Measurements from ENCODE around the gene DTHD1.

GRCh38 chr4:36286481-36286871, 5.1 kb downstream of the DTHD1 start:
- TF ChIP-seq EGR1 (IDR thresholded peaks at IDR 0.05; ENCODE audit: low read depth) = no peak
- no peak for TF ChIP-seq POLR2A (IDR thresholded peaks at IDR 0.05; ENCODE audit: borderline replicate concordance, extremely low read depth, insufficient read depth, insufficient read length)
- no peak for TF ChIP-seq CTCF (IDR thresholded peaks at IDR 0.05 in 2 of 3, conservative IDR thresholded peaks at IDR 0.05 in 1 of 3; ENCODE audit: borderline replicate concordance in 1 of 3, insufficient read depth in 1 of 3, low read depth in 2 of 3, low read length in 2 of 3)
- no peak for TF ChIP-seq EZH2 (IDR thresholded peaks at IDR 0.05)
- TF ChIP-seq, protein P1, sequence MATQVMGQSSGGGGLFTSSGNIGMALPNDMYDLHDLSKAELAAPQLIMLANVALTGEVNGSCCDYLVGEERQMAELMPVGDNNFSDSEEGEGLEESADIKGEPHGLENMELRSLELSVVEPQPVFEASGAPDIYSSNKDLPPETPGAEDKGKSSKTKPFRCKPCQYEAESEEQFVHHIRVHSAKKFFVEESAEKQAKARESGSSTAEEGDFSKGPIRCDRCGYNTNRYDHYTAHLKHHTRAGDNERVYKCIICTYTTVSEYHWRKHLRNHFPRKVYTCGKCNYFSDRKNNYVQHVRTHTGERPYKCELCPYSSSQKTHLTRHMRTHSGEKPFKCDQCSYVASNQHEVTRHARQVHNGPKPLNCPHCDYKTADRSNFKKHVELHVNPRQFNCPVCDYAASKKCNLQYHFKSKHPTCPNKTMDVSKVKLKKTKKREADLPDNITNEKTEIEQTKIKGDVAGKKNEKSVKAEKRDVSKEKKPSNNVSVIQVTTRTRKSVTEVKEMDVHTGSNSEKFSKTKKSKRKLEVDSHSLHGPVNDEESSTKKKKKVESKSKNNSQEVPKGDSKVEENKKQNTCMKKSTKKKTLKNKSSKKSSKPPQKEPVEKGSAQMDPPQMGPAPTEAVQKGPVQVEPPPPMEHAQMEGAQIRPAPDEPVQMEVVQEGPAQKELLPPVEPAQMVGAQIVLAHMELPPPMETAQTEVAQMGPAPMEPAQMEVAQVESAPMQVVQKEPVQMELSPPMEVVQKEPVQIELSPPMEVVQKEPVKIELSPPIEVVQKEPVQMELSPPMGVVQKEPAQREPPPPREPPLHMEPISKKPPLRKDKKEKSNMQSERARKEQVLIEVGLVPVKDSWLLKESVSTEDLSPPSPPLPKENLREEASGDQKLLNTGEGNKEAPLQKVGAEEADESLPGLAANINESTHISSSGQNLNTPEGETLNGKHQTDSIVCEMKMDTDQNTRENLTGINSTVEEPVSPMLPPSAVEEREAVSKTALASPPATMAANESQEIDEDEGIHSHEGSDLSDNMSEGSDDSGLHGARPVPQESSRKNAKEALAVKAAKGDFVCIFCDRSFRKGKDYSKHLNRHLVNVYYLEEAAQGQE (IDR thresholded peaks at IDR 0.05; ENCODE audit: low read depth) = no peak
- no peak for TF ChIP-seq YY1 (IDR thresholded peaks at IDR 0.05; ENCODE audit: extremely low read depth, insufficient replicate concordance, low read depth, low read length)
- no peak for TF ChIP-seq SIN3A (IDR thresholded peaks at IDR 0.05; ENCODE audit: low read depth)

Measured in HCT116 (cell line).